HG03135 (cell line): ENCODE data around the gene DNAH8.

Experiments
- ATAC-seq: cut with Tn5 transposase; IDR thresholded peaks from one replicate; pipeline ENCODE4 v1.9.1; 2021; ENCODE audit warnings: mild to moderate bottlenecking, moderate library complexity; ENCODE audit not compliant: unreplicated experiment

DNAH8 gene

DNA sequence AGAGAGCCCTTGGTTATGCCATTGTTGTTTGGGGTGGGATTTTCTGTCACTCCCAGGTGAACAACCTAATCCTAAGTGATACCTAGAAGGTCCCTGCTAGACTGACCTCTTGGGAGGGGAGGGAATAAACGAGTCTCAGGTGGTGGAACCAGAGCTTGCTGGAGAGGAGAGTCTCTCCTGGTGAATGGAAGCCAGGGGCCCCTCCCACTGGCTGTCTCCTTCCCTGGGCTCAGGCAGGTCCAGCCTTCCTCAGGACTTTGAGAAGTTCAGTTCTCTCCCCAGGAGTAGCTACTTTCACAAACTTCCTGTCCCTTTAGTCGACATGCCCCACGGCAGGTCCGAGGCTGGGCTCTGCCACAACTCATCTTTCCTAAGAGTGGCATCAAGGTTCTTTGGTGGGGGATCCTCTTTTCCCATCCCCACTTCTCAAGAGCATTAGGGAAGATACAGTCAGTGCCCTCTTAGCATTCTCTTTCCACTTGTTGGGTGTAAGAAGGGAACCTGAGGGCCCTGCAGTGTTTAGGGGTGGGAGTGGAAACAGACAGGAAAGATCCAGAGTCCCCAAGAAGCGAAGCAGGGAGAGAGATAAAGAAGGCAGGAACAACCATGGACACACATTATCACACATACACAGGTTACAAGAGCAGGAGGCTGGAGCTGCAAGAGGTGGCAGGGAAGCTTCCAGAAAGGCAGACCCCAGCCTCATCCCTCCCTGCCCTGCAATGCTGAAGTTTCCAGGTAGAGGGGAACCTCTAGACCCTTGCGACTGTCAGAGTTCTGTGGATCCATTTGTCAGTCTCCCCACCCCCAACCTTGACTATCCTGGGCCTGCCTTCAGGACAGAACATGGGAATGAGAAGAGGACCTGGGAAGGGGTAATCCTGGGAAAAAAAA lies 332.6 kb downstream of the DNAH8 start:
- no peak for ATAC-seq

- no peak for ATAC-seq
Observed at GRCh38 chr6:39048481-39049399, 333.6 kb downstream of the DNAH8 start, which contains the start of gene GLP1R. TSS of gene GLP1R (plus strand) at chr6:39048781. CDS start at chr6:39048841, 60 bp downstream.

GRCh38 chr6:39049575-39050283 lies 334.6 kb downstream of the DNAH8 start:
- ATAC-seq = no peak

- ATAC-seq = no peak
Observed at GRCh38 chr6:39050453-39051112, 335.5 kb downstream of the DNAH8 start.

DNA sequence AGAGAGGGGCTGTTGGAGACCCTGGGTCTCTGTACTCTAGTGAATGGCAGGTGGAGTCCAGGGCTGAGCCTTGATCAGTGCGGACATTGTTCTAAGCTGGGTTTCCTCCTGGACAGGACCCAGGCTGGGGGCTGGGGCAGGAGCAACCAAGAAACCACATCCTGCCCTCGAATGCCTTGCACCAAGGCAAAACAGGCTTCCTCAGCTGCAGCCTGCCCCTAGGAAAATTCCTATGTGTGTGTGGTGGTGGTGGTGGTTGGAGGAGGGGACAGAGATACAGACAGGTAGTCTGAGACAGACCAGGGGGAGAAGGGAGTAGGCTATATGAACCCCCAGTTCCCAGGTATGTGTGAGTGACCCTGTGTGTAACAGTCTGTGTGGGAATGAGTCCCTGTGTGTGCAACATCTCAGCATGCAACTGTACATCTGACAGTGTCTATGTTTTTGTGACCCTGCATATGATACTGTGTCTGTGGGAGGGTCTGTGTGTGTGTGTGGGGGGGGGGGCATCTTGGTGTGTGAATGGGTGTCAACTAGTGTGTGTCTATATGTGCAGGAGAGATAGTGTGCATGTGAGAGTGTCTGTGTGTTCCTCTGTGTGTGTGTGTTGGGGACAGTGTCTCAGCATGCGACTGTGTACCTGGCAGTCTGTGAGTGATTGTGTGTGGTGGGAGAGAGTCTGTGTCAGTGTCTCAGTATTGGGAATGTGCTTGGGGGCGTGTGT lies 336.4 kb downstream of the DNAH8 start:
- no peak for ATAC-seq

- no peak for ATAC-seq
Observed at GRCh38 chr6:39053016-39053624, 338.0 kb downstream of the DNAH8 start.

DNA sequence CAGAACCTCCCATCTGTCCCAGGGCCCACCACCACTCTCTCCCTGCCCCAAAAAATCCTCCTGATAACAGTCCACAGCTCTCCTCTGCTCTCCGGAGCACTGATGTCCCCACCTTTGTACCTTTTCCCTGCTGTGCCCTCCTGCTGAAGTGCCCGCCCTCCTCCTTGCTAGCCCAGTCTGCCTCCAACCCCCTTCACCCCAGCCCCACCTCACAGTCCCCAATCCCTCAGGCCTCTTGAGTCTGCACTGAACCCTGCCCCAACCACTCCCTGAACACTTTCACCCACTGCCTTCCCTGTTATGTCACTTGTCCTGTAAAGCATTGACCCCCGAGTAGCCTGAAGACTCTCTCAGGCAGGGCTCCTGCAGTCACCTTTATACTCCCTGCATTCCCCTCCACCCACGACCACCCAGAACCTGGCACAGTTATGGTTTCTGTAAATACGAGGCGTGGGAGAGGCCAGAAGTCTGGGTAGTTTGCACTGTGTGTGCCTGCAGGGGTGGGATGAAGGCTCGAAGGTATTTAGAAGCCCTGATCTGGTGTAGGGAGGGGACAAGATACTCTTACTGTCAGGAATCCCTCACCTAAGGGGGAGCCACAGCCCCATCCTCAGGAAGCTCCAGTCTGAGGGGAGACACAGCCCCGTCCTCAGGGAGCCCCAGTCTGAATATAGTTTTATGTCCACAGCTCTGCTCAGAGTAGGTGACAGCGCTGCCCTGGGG lies 338.9 kb downstream of the DNAH8 start:
- ATAC-seq = no peak

DNA sequence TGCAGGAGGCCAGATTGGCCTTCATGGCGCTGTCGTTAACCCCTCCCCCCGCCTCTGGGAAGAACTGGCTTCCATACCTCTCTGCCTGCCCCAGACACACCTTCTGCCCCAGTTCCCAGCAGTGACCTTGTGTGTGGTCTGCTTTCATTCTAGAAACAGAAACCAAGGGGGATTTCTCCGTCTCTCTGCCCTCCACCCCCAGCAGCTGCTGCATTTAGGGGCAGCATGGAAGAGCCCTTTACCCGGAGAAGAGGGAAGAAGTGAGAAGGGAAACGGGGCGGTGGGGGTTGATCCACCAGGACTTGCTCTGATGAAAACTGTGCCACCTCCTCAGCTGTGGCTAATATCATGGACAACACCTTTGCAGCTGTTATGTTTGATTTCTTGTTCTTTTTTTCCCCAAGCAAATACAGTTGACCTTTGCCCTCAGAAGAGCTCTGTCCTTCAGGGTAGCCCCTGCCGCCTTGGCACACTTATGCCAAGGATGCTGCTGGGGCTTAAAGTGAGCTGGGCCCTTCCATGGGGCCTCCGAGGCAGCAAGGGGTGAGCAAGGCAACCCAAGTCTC lies 339.5 kb downstream of the DNAH8 start:
- ATAC-seq = no peak

GRCh38 chr6:39055661-39056060 lies 340.6 kb downstream of the DNAH8 start:
- no peak for ATAC-seq

DNA sequence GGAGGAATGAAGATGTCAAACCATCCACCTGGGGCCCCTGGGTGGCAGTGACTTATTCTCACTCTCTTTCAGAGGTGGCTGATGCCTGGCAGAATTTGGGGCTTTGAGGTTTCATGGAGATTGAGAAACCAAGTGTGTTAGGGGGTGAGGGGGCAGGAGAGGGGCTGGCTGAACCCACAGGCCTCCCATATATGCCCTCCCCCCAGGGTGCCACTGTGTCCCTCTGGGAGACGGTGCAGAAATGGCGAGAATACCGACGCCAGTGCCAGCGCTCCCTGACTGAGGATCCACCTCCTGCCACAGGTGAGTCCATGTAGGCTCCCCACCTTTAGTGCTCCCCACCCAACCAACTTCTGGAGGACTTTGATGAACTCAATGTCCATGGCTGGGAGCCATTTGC lies 341.1 kb downstream of the DNAH8 start:
- ATAC-seq = no peak

DNA sequence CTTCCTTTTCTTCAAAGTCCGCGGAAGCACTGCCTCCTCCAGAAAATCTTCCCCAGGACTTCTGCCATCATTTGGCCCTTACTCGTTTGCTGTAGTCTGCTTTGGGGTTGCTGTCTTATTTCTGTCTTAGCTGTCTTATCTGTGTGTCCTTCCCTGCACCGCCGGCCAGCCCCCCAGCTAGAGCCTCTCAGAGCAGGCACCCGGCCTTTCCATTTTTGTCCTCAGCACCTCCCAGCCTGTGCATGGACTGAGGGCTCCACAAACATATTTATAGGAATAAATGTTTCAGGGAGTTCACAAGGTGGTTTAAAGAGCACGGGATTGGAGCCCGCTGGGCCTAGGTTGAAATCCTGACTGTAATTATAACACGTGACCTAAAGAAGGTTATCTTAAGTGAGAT lies 341.6 kb downstream of the DNAH8 start:
- no peak for ATAC-seq

DNA sequence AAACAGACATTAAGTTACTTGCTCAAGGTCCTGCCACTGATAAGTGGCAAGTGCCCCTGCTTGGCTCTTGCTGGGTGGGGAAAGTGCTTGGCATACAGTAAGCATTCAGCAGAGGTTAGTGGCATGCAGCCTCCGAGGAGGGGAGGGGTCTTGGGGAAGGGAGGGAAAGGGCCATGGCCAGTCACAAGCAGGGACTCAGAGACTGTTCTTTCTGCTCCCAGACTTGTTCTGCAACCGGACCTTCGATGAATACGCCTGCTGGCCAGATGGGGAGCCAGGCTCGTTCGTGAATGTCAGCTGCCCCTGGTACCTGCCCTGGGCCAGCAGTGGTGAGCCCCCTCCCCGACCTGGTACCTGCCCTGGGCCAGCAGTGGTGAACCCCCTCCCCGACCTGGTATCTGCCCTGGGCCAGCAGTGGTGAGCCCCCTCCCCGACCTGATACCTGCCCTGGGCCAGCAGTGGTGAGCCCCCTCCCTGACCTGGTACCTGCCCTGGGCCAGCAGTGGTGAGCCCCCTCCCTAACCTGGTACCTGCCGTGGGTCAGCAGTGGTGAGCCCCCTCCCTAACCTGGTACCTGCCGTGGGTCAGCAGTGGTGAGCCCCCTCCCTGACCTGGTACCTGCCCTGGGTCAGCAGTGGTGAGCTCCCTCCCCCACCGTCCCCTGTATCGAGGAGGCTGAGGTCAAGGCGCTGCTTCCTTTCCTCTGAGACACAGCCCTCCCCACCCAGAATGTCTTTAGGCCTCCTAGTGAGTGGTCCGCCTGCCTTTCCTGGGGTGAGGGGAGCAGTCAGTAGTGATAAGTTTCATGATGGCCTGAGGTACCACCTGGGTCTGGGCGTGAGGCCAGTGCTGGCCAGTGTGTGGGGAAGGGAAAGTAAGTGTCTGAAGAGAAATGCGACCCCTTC lies 342.4 kb downstream of the DNAH8 start:
- ATAC-seq = no peak

DNA sequence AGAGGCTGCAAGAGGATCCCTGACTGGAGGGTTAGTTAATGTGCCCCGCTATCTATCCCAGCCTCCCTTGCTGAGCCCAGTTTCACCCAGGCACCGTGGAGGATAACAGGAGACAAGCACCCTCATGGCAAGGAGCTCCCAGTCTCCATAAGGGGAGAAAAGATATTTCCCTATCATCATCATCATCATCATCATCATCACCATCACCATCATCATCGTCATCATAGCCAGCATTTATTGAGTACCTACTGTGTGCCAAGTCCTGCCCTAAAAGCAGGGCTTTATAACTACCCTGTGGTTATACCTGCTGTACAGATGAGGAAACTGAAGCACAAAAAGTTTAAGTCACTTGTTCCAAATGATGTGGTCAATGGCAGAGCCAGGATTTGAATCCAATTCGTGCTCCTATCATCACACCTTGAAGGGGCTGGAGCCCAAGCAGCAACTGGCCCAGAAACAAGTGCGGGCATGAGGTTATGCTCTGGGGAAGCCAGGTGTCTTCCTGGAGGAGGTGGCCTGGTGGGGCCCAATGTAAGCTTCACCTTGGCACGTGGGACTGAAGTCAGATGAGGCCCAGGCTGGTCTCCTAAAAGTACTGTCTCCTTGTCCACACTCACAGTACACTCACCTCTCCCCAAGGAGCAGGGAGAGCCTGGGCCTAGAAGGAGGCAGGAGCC lies 343.5 kb downstream of the DNAH8 start:
- no peak for ATAC-seq

DNA sequence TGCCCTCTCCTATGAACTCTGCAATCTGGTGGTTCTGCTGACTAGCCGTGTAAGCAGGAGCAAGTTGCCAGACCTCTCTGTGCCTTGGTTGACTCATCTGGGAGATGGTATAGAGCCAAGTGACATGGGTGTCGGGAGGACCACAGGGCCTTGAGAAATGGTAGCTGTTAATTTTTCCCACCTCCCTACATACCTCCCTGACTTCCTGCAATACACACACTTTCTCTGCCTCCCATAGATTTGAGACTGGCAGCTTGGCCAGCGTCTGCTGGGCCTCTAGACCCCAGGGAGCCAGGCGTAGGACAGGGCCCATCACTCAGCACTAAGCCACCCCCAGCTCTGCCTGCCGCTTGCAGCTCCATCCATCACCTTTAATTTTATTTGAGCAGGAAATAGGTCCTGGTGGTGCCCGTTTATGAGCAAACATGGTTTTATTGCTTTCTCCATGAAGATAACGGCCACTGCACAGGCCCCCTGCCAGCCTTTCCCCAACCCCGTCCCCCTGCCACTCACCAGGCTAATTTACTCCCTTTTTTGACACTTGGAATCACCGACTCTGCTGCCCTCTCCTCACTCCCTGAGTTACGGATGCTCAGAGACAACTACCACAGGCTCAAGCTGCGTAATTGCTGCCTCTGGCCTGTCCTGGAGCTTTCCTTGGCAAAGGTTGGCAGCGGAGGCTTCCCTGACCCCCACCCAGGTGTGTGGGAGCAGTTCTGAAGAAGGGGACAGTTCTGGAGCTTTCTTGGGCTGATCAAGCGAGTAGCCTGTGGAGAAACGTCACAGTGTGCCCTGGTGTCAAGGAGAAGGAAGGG lies 344.6 kb downstream of the DNAH8 start:
- ATAC-seq = no peak

GRCh38 chr6:39060467-39061160 lies 345.5 kb downstream of the DNAH8 start:
- ATAC-seq = no peak
